Transverse colon (tissue), 4 donors: ENCODE measurements around the gene MS4A3. TPM values are rescaled to one million over a fixed set of nuclear protein-coding genes. Genes with fewer than 3 reads are reported as not detected.
"Not testable (repeated sequence)": the region's sequence is repeated elsewhere in the genome, so short reads cannot be mapped to it uniquely, and the experiment has no call there.

Source experiments
- DNase-seq: peaks from one replicate; pipeline ENCODE4 v3.0.0-alpha.2; 2019
- H3K27ac ChIP-seq, 4 donors: fragments of 200-600 bp; sonication (generic); 2 replicates each; pipeline ENCODE4 v1.5.1; 2016 to 2018; ENCODE audit warnings: inconsistent platforms in 4 of 4
- H3K27me3 ChIP-seq: fragments of 200-600 bp; sonication (generic); 2 replicates; pipeline ENCODE4 v1.5.1; 2017; ENCODE audit warnings: inconsistent platforms
- H3K36me3 ChIP-seq, 4 donors: fragments of 200-600 bp; sonication (generic); 2 replicates each; pipeline ENCODE4 v1.5.1; 2017 to 2019; ENCODE audit warnings: inconsistent platforms in 4 of 4
- H3K4me1 ChIP-seq, 4 donors: fragments of 200-600 bp; sonication (generic); 2 replicates each; pipeline ENCODE4 v1.5.1; 2017 to 2020; ENCODE audit warnings: inconsistent platforms in 4 of 4
- H3K4me3 ChIP-seq, 4 donors: fragments of 200-600 bp; sonication (generic); 1 replicate in 1 of 4; 2 replicates in 3 of 4; pipeline versions ENCODE4 v1.5.1 to v1.6.1; 2017 to 2019; ENCODE audit warnings: inconsistent platforms in 4 of 4
- H3K9me3 ChIP-seq, 2 donors: fragments of 200-600 bp; sonication (generic); 2 replicates each; pipeline ENCODE4 v1.5.1; 2017 to 2019; ENCODE audit warnings: inconsistent platforms in 2 of 2
- EP300 ChIP-seq: sonication (generic); formaldehyde crosslinking; IDR thresholded peaks from one replicate; pipeline ENCODE4 v1.6.1; 2017; ENCODE audit warnings: antibody characterized with exemption, low read depth
- POLR2A ChIP-seq: fragments of 450-650 bp; IDR thresholded peaks from one replicate; pipeline ENCODE4 v1.6.1; 2016; ENCODE audit warnings: antibody characterized with exemption, mild to moderate bottlenecking, moderate library complexity
- POLR2AphosphoS5 ChIP-seq, 3 donors: sonication (generic); formaldehyde crosslinking; IDR thresholded peaks; one replicate each; pipeline ENCODE4 v1.6.1; 2016; ENCODE audit warnings: antibody characterized with exemption in 3 of 3
- WGBS, 2 donors: methylation state at CpG; one replicate each; pipeline ENCODE4 v1.1.5; 2018; ENCODE audit warnings: low coverage in 1 of 2; 5-methylcytosine and 5-hydroxymethylcytosine counted together
- in situ Hi-C, 4 donors: fragments of 200-750 bp; cut with MboI; loops; one replicate each; pipeline versions ENCODE4 v1.15.0 to v1.15.1; 2017; ENCODE audit warnings: low sequenced_read_pairs in 3 of 4, low pct_ligation_motif_present in 1 of 4, low pct_unique_long_range_greater_than_20kb in 1 of 4
- intact Hi-C: fragments of 100-400 bp; cut with DNase I; formaldehyde crosslinking; loops from one replicate; pipeline ENCODE4 v1.15.1; 2023; ENCODE audit warnings: low total_unique reads
- total RNA-seq, 4 donors: library from RNA; depleted of rRNA; stranded (reverse); fragments of >200 nt; gene quantifications; one replicate each; pipeline ENCODE4 v1.1.0, GENCODE V29; 2016
- TF ChIP-seq, protein P1 (sequence below), 5 experiments: fragments of 200-600 bp in 3 of 5; fragments of 450-650 bp in 2 of 5; sonication (generic) in 3 of 5; IDR thresholded peaks; 1 replicate in 2 of 5; 2 replicates in 3 of 5; pipeline ENCODE4 v1.5.1; 2016 to 2017; ENCODE audit warnings: antibody characterized with exemption in 5 of 5, inconsistent platforms in 3 of 5, mild to moderate bottlenecking in 2 of 5, moderate library complexity in 1 of 5

Gene MS4A3
- total RNA-seq, 4 donors from 2014 or later = not detected

DNA sequence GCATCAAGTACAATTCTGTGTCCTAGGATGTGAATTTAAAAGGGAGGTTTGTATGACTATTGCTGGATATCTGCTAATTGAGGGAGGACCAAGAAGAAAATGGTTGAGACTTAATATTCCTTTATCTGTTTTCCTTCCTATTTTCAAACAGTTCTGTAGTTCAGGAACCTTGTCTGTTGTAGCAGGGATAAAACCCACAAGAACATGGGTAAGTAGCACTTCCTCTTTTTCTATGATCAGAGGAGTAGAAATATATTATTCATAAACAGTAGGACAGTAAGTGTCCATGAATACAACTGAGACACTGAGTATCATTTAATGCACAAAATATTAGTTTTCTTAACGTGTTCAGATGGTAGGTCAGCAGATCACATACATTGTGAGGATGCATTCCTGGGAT is 7.6 kb downstream of the MS4A3 start:
- intact Hi-C loops (no loop called here), in situ Hi-C loops (no loop called here)
- Histone ChIP-seq H3K4me1 (no peaks in the 10 kb centered on the region), H3K36me3 (no peaks in the 10 kb centered on the region), H3K27me3 (no peaks in the 10 kb centered on the region), H3K9me3 (no peaks in the 10 kb centered on the region), H3K4me3 (no peak overlapping the region), H3K27ac (no peak overlapping the region)
- no peak for DNase-seq
- no peak for TF ChIP-seq EP300
- TF ChIP-seq POLR2AphosphoS5 (IDR thresholded peaks at IDR 0.05) = no peak
- TF ChIP-seq, protein P1, sequence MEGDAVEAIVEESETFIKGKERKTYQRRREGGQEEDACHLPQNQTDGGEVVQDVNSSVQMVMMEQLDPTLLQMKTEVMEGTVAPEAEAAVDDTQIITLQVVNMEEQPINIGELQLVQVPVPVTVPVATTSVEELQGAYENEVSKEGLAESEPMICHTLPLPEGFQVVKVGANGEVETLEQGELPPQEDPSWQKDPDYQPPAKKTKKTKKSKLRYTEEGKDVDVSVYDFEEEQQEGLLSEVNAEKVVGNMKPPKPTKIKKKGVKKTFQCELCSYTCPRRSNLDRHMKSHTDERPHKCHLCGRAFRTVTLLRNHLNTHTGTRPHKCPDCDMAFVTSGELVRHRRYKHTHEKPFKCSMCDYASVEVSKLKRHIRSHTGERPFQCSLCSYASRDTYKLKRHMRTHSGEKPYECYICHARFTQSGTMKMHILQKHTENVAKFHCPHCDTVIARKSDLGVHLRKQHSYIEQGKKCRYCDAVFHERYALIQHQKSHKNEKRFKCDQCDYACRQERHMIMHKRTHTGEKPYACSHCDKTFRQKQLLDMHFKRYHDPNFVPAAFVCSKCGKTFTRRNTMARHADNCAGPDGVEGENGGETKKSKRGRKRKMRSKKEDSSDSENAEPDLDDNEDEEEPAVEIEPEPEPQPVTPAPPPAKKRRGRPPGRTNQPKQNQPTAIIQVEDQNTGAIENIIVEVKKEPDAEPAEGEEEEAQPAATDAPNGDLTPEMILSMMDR (IDR thresholded peaks at IDR 0.05) = no peak
- no peak for TF ChIP-seq POLR2A
- WGBS, 2 donors = 50 to 69% methylated on average over 1 of the region's 1 CpG

DNA sequence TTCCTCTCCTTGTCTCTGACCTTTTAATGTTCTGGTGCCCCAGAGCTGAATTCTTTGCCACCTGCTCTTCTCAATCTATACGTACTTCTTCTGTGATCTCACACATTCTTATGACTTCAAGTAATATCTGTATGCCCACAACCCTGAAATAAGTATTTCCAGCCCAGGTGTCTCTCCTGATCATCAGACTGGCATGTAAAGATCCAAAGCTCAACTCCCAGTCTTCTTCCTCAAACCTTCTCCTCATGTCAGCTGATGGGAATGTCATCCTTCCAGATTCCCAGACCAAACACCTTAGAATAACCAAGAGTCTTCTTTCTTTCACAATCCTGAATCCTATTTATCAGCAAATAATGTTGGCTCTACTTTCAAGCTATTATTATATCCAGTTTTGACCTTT is 9.3 kb downstream of the MS4A3 start:
- TF ChIP-seq POLR2AphosphoS5 (IDR thresholded peaks at IDR 0.05) (no peak), EP300 (no peak), POLR2A (no peak)
- TF ChIP-seq, protein P1 (IDR thresholded peaks at IDR 0.05) = no peak
- Histone ChIP-seq H3K4me3 (no peak overlapping the region), H3K4me1 (no peaks in the 10 kb centered on the region), H3K9me3 (no peaks in the 10 kb centered on the region), H3K36me3 (no peaks in the 10 kb centered on the region), H3K27me3 (no peaks in the 10 kb centered on the region), H3K27ac (no peak overlapping the region)
- intact Hi-C loops (no loop called here), in situ Hi-C loops (no loop called here)
- WGBS, 2 donors = 84 to 90% methylated on average over 1 of the region's 1 CpG
- no peak for DNase-seq

DNA sequence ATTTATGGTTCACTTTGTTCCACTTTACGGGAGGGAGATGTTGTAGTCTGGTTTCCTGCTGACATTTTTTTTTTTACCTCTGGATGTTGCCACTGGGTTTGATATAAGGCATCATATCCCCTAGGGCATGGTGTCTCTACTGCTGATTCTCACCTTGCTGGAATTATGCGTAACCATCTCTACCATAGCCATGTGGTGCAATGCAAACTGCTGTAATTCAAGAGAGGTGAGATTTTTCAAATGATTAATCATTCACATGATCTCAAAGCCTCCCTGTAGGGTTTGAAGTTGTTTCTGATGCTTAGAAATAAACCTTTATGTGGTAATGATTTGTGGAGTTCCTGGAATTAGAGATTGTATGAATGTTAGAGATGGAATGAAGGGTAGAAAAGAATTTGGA is 13.0 kb downstream of the MS4A3 start:
- Histone ChIP-seq H3K27me3 (no peaks in the 10 kb centered on the region), H3K4me3 (no peak overlapping the region), H3K36me3 (no peaks in the 10 kb centered on the region), H3K27ac (no peak overlapping the region), H3K4me1 (no peaks in the 10 kb centered on the region), H3K9me3 (no peaks in the 10 kb centered on the region)
- in situ Hi-C loops (no loop called here), intact Hi-C loops (no loop called here)
- no peak for TF ChIP-seq POLR2AphosphoS5 (IDR thresholded peaks at IDR 0.05)
- WGBS, 2 donors = 69 to 71% methylated on average over 2 of the region's 2 CpGs
- DNase-seq = no peak

DNA sequence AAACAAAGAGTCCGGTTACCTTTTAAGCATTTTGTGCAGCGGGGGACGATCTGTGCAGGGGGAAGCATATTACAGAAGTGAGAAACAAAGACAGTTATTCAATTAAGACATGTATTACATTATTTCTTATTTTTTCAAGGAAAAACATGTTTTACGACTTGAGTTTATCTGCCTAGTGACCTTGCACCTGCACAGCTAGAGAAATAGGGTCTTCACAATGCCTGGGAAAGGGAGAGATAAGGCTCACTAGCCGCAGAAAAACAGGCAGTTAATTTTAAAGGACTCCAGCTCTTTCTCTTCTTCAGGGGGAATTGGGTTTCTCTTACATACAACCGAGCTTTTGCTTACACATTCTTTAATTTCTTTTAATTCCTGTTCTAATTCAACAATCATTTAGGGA is 15.2 kb downstream of the MS4A3 start:
- H3K4me3 ChIP-seq, in situ Hi-C loops, H3K4me1 ChIP-seq, H3K27me3 ChIP-seq, H3K9me3 ChIP-seq, DNase-seq, H3K27ac ChIP-seq, intact Hi-C loops, H3K36me3 ChIP-seq: not testable (repeated sequence)
- 80 to 88% methylated on average over 6 of the region's 6 CpGs for WGBS, 2 donors

DNA sequence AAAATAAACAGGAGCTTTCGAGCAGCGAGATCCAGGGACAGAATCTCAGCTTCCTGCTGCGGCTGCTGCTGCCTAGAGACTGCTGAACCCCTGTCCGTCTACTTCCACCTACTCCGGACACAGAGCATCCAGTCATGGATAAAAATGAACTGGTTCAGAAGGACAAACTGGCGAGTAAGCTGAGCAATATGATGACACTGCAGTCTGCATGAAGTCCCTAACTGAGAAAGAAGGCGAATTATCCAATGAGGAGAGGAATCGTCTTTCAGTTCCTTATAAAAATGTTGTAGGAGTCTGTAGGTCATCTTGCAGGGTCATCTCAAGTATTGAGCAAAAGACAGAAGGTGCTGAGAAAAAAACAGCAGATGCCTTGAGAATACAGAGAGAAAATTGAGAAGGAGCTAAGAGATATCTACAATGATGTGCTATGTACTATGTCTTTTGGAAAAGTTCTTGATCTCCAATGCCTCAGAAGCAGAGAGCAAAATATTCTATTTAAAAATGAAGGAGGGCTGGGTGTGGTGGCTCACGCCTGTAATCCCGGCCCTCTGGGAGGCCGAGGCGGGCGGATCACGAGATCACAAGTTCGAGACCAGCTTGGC is 20.9 kb downstream of the MS4A3 start:
- Histone ChIP-seq H3K27ac (no peak overlapping the region), H3K9me3 (no peaks in the 10 kb centered on the region), H3K4me1 (no peaks in the 10 kb centered on the region), H3K36me3 (no peaks in the 10 kb centered on the region), H3K27me3 (no peaks in the 10 kb centered on the region), H3K4me3 (no peak overlapping the region)
- no peak for DNase-seq
- in situ Hi-C loops (no loop called here), intact Hi-C loops (no loop called here)
- 75 to 78% methylated on average over 7 to 15 of the region's 15 CpGs for WGBS, 2 donors
- TF ChIP-seq EP300 (no peak), POLR2A (no peak), POLR2AphosphoS5 (IDR thresholded peaks at IDR 0.05) (no peak)
- TF ChIP-seq, protein P1 (IDR thresholded peaks at IDR 0.05) = no peak
